IMR-90 (cell line): ENCODE results near the gene EPS8. TPM values are rescaled to one million over a fixed set of nuclear protein-coding genes. Genes with fewer than 3 reads are reported as not detected.

Source experiments
- ATAC-seq: fragments of 200-7000 bp; cut with Tn5 transposase; 2 replicates; pipeline ENCODE4 v1.9.1; 2020; ENCODE audit warnings: low read depth, mild to moderate bottlenecking, moderate library complexity
- BruUV-seq: library from RNA; stranded (reverse); fragments of 400-500 nt; replicated peaks from 2 replicates; lab custom pipeline; 2021; lab: Mats Ljungman, UMichigan
- CTCF ChIA-PET: fragments of 300-600 bp; formaldehyde crosslinking; extraction: SDS; loops from one replicate; lab custom pipeline; 2021; ENCODE audit warnings: antibody characterized with exemption; lab: Yijun Ruan, JAX
- POLR2A ChIA-PET: fragments of 300-600 bp; sonication (Branson Sonifier 250); formaldehyde crosslinking; loops from one replicate; lab custom pipeline; 2022; ENCODE audit warnings: antibody characterized with exemption; ENCODE audit not compliant: unreplicated experiment; lab: Charles Lee
- DNase-seq: peaks from one replicate; pipeline ENCODE4 v3.0.0; 2013
- H2AFZ ChIP-seq: replicated peaks from 2 replicates; pipeline ENCODE3; 2013; ENCODE audit warnings: low read length, mild to moderate bottlenecking; ENCODE audit not compliant: poor library complexity
- H2AK5ac ChIP-seq: 2 replicates; pipeline ENCODE4 v1.6.1; 2013; ENCODE audit warnings: low read depth, low read length, inconsistent platforms
- H2AK9ac ChIP-seq: replicated peaks from 2 replicates; pipeline ENCODE3; 2013; ENCODE audit warnings: mild to moderate bottlenecking, low read depth, low read length, moderate library complexity; ENCODE audit not compliant: poor library complexity
- H2BK120ac ChIP-seq: 2 replicates; pipeline ENCODE4 v1.6.1; 2013; ENCODE audit warnings: low read depth, low read length, inconsistent platforms
- H2BK15ac ChIP-seq: 3 replicates; pipeline ENCODE4 v1.6.1; 2013; ENCODE audit warnings: low read depth, low read length, inconsistent platforms
- H2BK20ac ChIP-seq: 2 replicates; pipeline ENCODE4 v1.6.1; 2013; ENCODE audit warnings: low read depth, mild to moderate bottlenecking, inconsistent platforms, low read length, moderate library complexity
- H2BK5ac ChIP-seq: 2 replicates; pipeline ENCODE4 v1.6.1; 2013; ENCODE audit warnings: mild to moderate bottlenecking, low read depth, low read length, inconsistent platforms; ENCODE audit not compliant: poor library complexity, severe bottlenecking
- H3K14ac ChIP-seq: replicated peaks from 2 replicates; pipeline ENCODE4 v1.6.1; 2013; ENCODE audit warnings: low read depth, low read length, inconsistent platforms
- H3K18ac ChIP-seq: 2 replicates; pipeline ENCODE4 v1.6.1; 2013; ENCODE audit warnings: low read depth, low read length, control low read depth
- H3K23ac ChIP-seq: 2 replicates; pipeline ENCODE4 v1.6.1; 2013; ENCODE audit warnings: low read depth, low read length, inconsistent platforms
- H3K27ac ChIP-seq: 2 replicates; pipeline ENCODE4 v1.5.1; 2013; ENCODE audit warnings: mild to moderate bottlenecking, control low read depth, low read length; ENCODE audit not compliant: insufficient read depth
- H3K27me3 ChIP-seq: 2 replicates; pipeline ENCODE4 v1.6.1; 2013; ENCODE audit warnings: low read length; ENCODE audit not compliant: control insufficient read depth, insufficient read depth
- H3K36me3 ChIP-seq: 2 replicates; pipeline ENCODE4 v1.6.1; 2013; ENCODE audit warnings: low read length, mixed read lengths; ENCODE audit not compliant: control insufficient read depth, insufficient read depth
- H3K4ac ChIP-seq: 2 replicates; pipeline ENCODE4 v1.6.1; 2013; ENCODE audit warnings: low read depth, low read length, inconsistent platforms
- H3K4me1 ChIP-seq: 2 replicates; pipeline ENCODE4 v1.6.1; 2013; ENCODE audit warnings: low read length, mixed read lengths; ENCODE audit not compliant: control insufficient read depth, insufficient read depth
- H3K4me2 ChIP-seq: 2 replicates; pipeline ENCODE4 v1.6.1; 2013; ENCODE audit warnings: low read depth, mild to moderate bottlenecking, control low read depth, low read length, moderate library complexity
- H3K4me3 ChIP-seq: 2 replicates; pipeline ENCODE4 v1.5.1; 2013; ENCODE audit warnings: low read depth, mild to moderate bottlenecking, control low read depth, low read length, moderate library complexity; ENCODE audit not compliant: insufficient read depth
- H3K56ac ChIP-seq: 2 replicates; pipeline ENCODE4 v1.6.1; 2013; ENCODE audit warnings: low read length, inconsistent platforms; ENCODE audit not compliant: insufficient read depth; ENCODE audit errors: extremely low read depth
- H3K79me1 ChIP-seq, 2 experiments: 2 replicates each; pipeline ENCODE4 v1.6.1; 2013; ENCODE audit warnings: low read length in 2 of 2, inconsistent platforms in 1 of 2, low read depth in 1 of 2
- H3K9ac ChIP-seq: 2 replicates; pipeline ENCODE4 v1.6.1; 2013; ENCODE audit warnings: low read depth, low read length, control low read depth
- H3K9me1 ChIP-seq: 2 replicates; pipeline ENCODE4 v1.6.1; 2013; ENCODE audit warnings: low read length, inconsistent platforms; ENCODE audit not compliant: insufficient read depth
- H3K9me3 ChIP-seq: 2 replicates; pipeline ENCODE4 v1.6.1; 2013; ENCODE audit warnings: low read length; ENCODE audit not compliant: control insufficient read depth, insufficient read depth
- H4K20me1 ChIP-seq: 2 replicates; pipeline ENCODE4 v1.6.1; 2013; ENCODE audit warnings: low read length, inconsistent platforms; ENCODE audit not compliant: insufficient read depth
- H4K5ac ChIP-seq: 2 replicates; pipeline ENCODE4 v1.6.1; 2013; ENCODE audit warnings: mild to moderate bottlenecking, low read depth, low read length, control low read depth
- H4K8ac ChIP-seq, 2 experiments: 2 replicates each; pipeline ENCODE4 v1.6.1; 2013; ENCODE audit warnings: low read depth in 2 of 2, low read length in 2 of 2, control low read depth in 1 of 2, inconsistent platforms in 1 of 2
- H4K91ac ChIP-seq: 2 replicates; pipeline ENCODE4 v1.6.1; 2013; ENCODE audit warnings: low read depth, low read length, inconsistent platforms; ENCODE audit not compliant: insufficient read depth
- BHLHE40 ChIP-seq: fragments of 150-350 bp; IDR thresholded peaks from 2 replicates; pipeline ENCODE4 v1.6.1; 2016; ENCODE audit warnings: mild to moderate bottlenecking, low read depth, low read length
- FOS ChIP-seq: fragments of 150-350 bp; IDR thresholded peaks from 2 replicates; pipeline ENCODE4 v1.6.1; 2016; ENCODE audit warnings: low read depth, low read length
- RCOR1 ChIP-seq: IDR thresholded peaks from 2 replicates; pipeline ENCODE4 v1.6.1; 2012; ENCODE audit warnings: mild to moderate bottlenecking, low read length, improper control_type of control experiment; ENCODE audit not compliant: insufficient replicate concordance
- WGBS, 2 experiments: methylation state at CpG; one replicate each; pipeline versions ENCODE4 v1.1.5 to v1.1.7; 2013; ENCODE audit warnings: missing lambda C conversion rate in 2 of 2; ENCODE audit not compliant: insufficient read length in 1 of 2; ENCODE audit errors: extremely low coverage in 2 of 2; 5-methylcytosine and 5-hydroxymethylcytosine counted together
- dilution Hi-C: fragments of 300-500 bp; cut with HindIII; formaldehyde crosslinking; loops from one replicate; pipeline ENCODE4 v1.14.3; 2018; ENCODE audit warnings: low sequenced_read_pairs; ENCODE audit not compliant: unreplicated experiment
- in situ Hi-C: fragments of 300-500 bp; cut with MboI; formaldehyde crosslinking; loops from 3 replicates; pipeline ENCODE4 v1.14.3; 2019; ENCODE audit warnings: low sequenced_read_pairs, inconsistent platforms, mixed read lengths
- intact Hi-C: fragments of 100-400 bp; cut with micrococcal nuclease; formaldehyde crosslinking; loops from 2 replicates; pipeline ENCODE4 v1.10.0; 2022
- polyA plus RNA-seq, 3 experiments: library from polyadenylated mRNA; depleted of rRNA; stranded (reverse); fragments of >200 nt; gene quantifications; 2 replicates each; pipeline ENCODE4 v1.2.3, GENCODE V29; 2012; ENCODE audit warnings: low replicate concordance in 1 of 3
- total RNA-seq: library from RNA; depleted of rRNA; stranded (reverse); fragments of >200 nt; gene quantifications from 2 replicates; pipeline ENCODE4 v1.2.3, GENCODE V29; 2012

EPS8 gene
- total and polyA plus RNA-seq, 2 of the 4 experiments (the other 2 are of a cell fraction): 45.1 to 104 TPM

DNA sequence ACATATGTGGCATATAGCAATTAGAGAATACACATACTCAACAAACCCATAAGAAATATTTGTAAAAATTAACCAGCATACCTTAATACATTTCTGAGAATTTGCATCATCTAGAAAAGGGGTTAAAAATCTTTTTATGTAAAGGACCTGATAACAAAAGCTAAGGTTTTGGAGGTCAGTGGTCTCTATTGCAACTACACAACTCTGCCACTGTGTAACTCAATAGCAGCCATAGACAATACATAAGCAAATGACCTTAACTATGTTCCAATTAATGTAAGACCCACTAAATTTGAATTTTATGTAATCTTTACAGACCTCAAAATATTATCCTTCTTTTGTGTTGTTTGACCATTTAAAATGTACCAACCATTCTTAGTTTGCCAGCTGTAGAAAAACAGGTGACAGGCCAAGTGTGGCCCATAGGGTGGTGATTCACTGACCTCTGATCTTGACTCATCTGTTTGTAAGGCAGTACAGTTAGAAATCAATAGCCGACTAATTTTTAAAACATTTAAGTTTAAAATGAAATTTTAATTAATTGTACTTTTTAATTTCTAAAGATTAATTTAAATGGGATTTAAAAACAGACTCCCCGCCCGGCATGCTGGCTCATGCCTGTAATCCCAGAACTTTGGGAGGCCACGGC lies 7.4 kb upstream of the EPS8 start:
- no peak for ATAC-seq
- intact Hi-C loops: no loop called here
- no TSS peak for BruUV-seq

More for the DNA sequence above, 7.4 kb upstream of the EPS8 start:
- Histone ChIP-seq H2AFZ (no peak overlapping the region), H3K9ac (no peak overlapping the region), H3K18ac (no peak overlapping the region), H2AK5ac (no peak overlapping the region), H3K79me1 (no peaks in the 10 kb centered on the region), H3K9me1 (no peaks in the 10 kb centered on the region), H3K56ac (no peak overlapping the region), H2BK120ac (no peak overlapping the region), H4K5ac (no peak overlapping the region), H3K9me3 (no peaks in the 10 kb centered on the region), H3K36me3 (no peaks in the 10 kb centered on the region), H3K4me2 (no peak overlapping the region), H3K27ac (no peak overlapping the region; the same call in 1 of the 2 replicates), H3K14ac (no peak overlapping the region), H3K4ac (no peak overlapping the region), H2BK5ac (no peak overlapping the region), H4K20me1 (no peaks in the 10 kb centered on the region), H3K23ac (no peak overlapping the region), H2BK15ac (no peak overlapping the region), H3K4me1 (0 out of 2 replicates have a peak, but pooled peaks cover 2% of the 10 kb centered on the region), H4K8ac (no peak overlapping the region), H3K4me3 (no peak overlapping the region), H2BK20ac (no peak overlapping the region), H4K91ac (no peak overlapping the region), H2AK9ac (no peak overlapping the region), H3K27me3 (no peaks in the 10 kb centered on the region)
- WGBS, 2 experiments: no CpG with 5 or more reads among the region's 4 CpGs
- in situ Hi-C loops: no loop called here
- POLR2A ChIA-PET: interaction anchor here (0.6 kb wide), 1 partner anchor 241 kb away, joined by 7 read pairs; no protein-coding TSS in a partner anchor
- TF ChIP-seq FOS (0 out of 2 replicates have a peak, but pooled peaks have one; percentile 10), RCOR1 (peak; percentile 43), BHLHE40 (no peak)
- DNase-seq: peak; percentile 72
- dilution Hi-C loops: no loop called here
- CTCF ChIA-PET: interaction anchor here (0.7 to 2.8 kb wide), 2 partner anchors 12 to 118 kb away, joined by 3 to 8 read pairs; no protein-coding TSS in a partner anchor
